Spinal cord (tissue), 10 donors: ENCODE results near the gene AIPL1. TPM values are rescaled to one million over a fixed set of nuclear protein-coding genes. Genes with fewer than 3 reads are reported as not detected.
A peak's percentile ranks its signal among the peaks of the same experiment; 100 is the strongest.

Experiments
- DNase-seq, 6 donors: peaks; one replicate each; pipeline versions ENCODE4 v3.0.0 to v3.0.0-alpha.2; 2013 to 2015; ENCODE audit warnings: low spot score in 6 of 6, low read depth in 4 of 6
- H3K27ac ChIP-seq: one replicate; pipeline ENCODE4 v1.5.1; 2013; ENCODE audit warnings: low read depth, low read length, control low read depth
- H3K27me3 ChIP-seq: one replicate; pipeline ENCODE4 v1.6.1; 2013; ENCODE audit warnings: low read length; ENCODE audit not compliant: control insufficient read depth, insufficient read depth
- H3K36me3 ChIP-seq: one replicate; pipeline ENCODE4 v1.6.1; 2013; ENCODE audit warnings: low read length; ENCODE audit not compliant: control insufficient read depth, insufficient read depth
- H3K4me1 ChIP-seq: one replicate; pipeline ENCODE4 v1.6.1; 2013; ENCODE audit warnings: low read length; ENCODE audit not compliant: control insufficient read depth, insufficient read depth
- H3K4me3 ChIP-seq: one replicate; pipeline ENCODE4 v1.5.1; 2013; ENCODE audit warnings: low read depth, low read length, control low read depth
- H3K9me3 ChIP-seq: one replicate; pipeline ENCODE4 v1.6.1; 2013; ENCODE audit warnings: low read length; ENCODE audit not compliant: control insufficient read depth, insufficient read depth
- WGBS: methylation state at CpG from one replicate; pipeline ENCODE4 v1.1.5; 2013; ENCODE audit warnings: missing lambda C conversion rate; ENCODE audit not compliant: insufficient coverage; 5-methylcytosine and 5-hydroxymethylcytosine counted together
- polyA plus RNA-seq, 2 donors: library from polyadenylated mRNA; unstranded; fragments of 120-200 nt; gene quantifications; one replicate each; pipeline ENCODE4 v1.2.1, GENCODE V29; 2013; ENCODE audit not compliant: insufficient read length in 2 of 2
- total RNA-seq, 2 donors: library from RNA; depleted of rRNA in 1 of 2; stranded (reverse); fragments of 120-200 nt in 1 of 2; fragments of >200 nt in 1 of 2; gene quantifications; one replicate each; pipeline versions ENCODE4 v1.2.3 to v1.2.4, GENCODE V29; 2013 to 2014
- donor health status: healthy.

The AIPL1 gene
- total and polyA plus RNA-seq, 4 donors: 0.14 to 0.22 (median 0.16) TPM; not detected in 1

- H3K27ac ChIP-seq: no peak overlapping the region
- DNase-seq: peak in 1 of 6 donors; percentile 39
- H3K4me3 ChIP-seq: no peak overlapping the region
- 72% methylated on average over 12 of the region's 13 CpGs for WGBS
- peaks cover 5% of the 10 kb centered on the region for H3K9me3 ChIP-seq
- H3K27me3 ChIP-seq: no peaks in the 10 kb centered on the region
- H3K4me1 ChIP-seq: peaks cover 7% of the 10 kb centered on the region
- H3K36me3 ChIP-seq: no peaks in the 10 kb centered on the region
Observed at GRCh38 chr17:6381526-6382465, 53.1 kb downstream of the AIPL1 start.

DNA sequence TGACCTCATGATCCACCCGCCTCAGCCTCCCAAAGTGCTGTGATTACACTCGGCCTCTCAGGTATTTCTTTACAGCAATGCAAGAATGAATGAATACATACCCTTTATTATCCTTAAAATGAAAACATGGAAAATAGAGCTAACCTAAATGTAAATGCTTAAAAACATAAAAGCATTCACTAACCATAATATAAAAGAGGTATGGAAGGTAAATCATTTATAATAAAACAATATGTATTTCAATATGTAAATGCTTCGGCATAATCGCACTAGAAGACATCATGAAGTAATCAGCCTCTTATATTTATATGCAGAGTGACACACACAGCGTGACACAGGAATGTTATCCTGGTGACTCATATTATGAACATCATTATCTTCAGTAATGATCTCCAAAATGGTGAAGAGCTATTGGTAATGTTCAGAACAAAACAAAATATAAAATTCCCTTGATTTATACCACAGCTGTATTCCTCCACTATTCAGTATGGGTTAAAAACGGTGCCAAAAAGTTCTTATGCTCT is 53.9 kb downstream of the AIPL1 start:
- Histone ChIP-seq H3K4me1 (peaks cover 11% of the 10 kb centered on the region), H3K27me3 (no peaks in the 10 kb centered on the region), H3K36me3 (no peaks in the 10 kb centered on the region), H3K4me3 (no peak overlapping the region), H3K27ac (no peak overlapping the region), H3K9me3 (peaks cover 5% of the 10 kb centered on the region)
- WGBS: no CpG with 5 or more reads among the region's 6 CpGs
- DNase-seq: peak in 1 of 6 donors; percentile 37

DNA sequence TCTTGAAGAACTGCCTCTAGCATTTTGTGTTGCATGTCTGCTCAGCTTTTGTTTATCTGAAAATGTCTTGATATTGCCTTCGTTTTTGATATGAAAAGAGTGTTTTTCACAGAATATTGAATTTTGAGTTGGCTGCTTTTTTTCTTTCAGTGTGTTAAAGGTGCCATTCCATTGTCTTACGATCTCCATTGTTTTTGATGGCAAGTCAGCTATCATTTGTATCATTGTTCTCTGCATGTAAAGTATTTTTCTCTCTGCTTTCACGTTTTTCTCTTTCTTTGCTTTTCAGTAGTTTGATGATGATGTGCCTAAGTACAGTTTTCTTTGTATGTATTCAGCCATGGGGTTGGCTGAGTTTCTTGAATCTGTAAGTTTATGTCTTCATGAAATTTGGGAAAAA is 57.0 kb downstream of the AIPL1 start:
- peaks cover 23% of the 10 kb centered on the region for H3K4me1 ChIP-seq
- WGBS: no CpG with 5 or more reads among the region's 3 CpGs
- peaks cover 5% of the 10 kb centered on the region for H3K9me3 ChIP-seq
- H3K4me3 ChIP-seq: no peak overlapping the region
- peaks cover 2% of the 10 kb centered on the region for H3K27me3 ChIP-seq
- no peaks in the 10 kb centered on the region for H3K36me3 ChIP-seq
- DNase-seq: no peak
- H3K27ac ChIP-seq: no peak overlapping the region

DNA sequence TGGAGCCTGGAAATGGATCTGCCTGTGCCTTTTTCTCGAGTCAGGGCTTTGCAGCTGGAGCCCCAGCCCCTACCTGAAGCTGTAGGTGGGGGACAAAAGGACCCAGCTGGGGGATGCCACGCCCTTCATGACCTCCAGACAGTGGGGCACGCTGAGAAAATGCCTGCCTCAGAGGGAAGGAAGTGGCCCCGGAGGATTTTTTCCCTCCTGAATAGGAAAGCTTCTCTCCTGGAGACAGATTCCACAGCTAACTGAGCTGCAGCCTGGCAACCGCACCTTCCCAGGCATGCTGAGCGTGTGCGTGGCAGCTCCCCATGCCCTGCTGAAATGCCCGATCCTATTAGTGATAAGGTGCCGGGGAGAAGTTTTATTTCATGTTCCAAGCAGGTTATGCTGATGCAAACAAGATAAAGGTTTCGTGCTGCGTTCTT is 58.0 kb downstream of the AIPL1 start:
- peaks cover 5% of the 10 kb centered on the region for H3K9me3 ChIP-seq
- H3K36me3 ChIP-seq: no peaks in the 10 kb centered on the region
- no peak overlapping the region for H3K4me3 ChIP-seq
- peak in 2 of 6 donors; percentile 60 to 79 for DNase-seq
- H3K27ac ChIP-seq: no peak overlapping the region
- 15% methylated on average over 9 of the region's 11 CpGs for WGBS
- H3K4me1 ChIP-seq: peaks cover 23% of the 10 kb centered on the region
- H3K27me3 ChIP-seq: peaks cover 2% of the 10 kb centered on the region

- H3K9me3 ChIP-seq: peaks cover 5% of the 10 kb centered on the region
- peak in 2 of 6 donors; percentile 38 to 69 for DNase-seq
- WGBS: 4% methylated on average over 14 of the region's 14 CpGs
- H3K27me3 ChIP-seq: peaks cover 2% of the 10 kb centered on the region
- no peak overlapping the region for H3K27ac ChIP-seq
- H3K36me3 ChIP-seq: no peaks in the 10 kb centered on the region
- peaks cover 23% of the 10 kb centered on the region for H3K4me1 ChIP-seq
- no peak overlapping the region for H3K4me3 ChIP-seq
Observed at GRCh38 chr17:6374761-6375312, 60.1 kb downstream of the AIPL1 start.

GRCh38 chr17:6374271-6374691 is 60.6 kb downstream of the AIPL1 start:
- H3K36me3 ChIP-seq: no peaks in the 10 kb centered on the region
- H3K4me1 ChIP-seq: peaks cover 23% of the 10 kb centered on the region
- WGBS: 0% methylated on average over 1 of the region's 2 CpGs
- no peak for DNase-seq
- no peak overlapping the region for H3K27ac ChIP-seq
- H3K4me3 ChIP-seq: no peak overlapping the region
- peaks cover 2% of the 10 kb centered on the region for H3K27me3 ChIP-seq
- peaks cover 5% of the 10 kb centered on the region for H3K9me3 ChIP-seq

Other genes starting within 250 kb of the AIPL1 start
- 10 to 100 TPM; 12.1 to 13.2 TPM for gene PIMREG, start 9.3 kb upstream of the AIPL1 start, total RNA-seq
- 10 to 100 TPM; 23.0 to 23.7 TPM for gene PIMREG, start 9.3 kb upstream of the AIPL1 start, polyA plus RNA-seq
- gene PITPNM3, start 121.4 kb upstream of the AIPL1 start, total RNA-seq: 10 to 100 TPM in 1 of 2 donors, 1 to 10 TPM in 1; 7.3 to 12.4 TPM
- 10 to 100 TPM; 21.3 to 21.6 TPM for gene PITPNM3, start 121.4 kb upstream of the AIPL1 start, polyA plus RNA-seq
- 10 to 100 TPM; 19.0 to 28.0 TPM for gene KIAA0753, start 205.6 kb upstream of the AIPL1 start, total RNA-seq
- 10 to 100 TPM; 23.2 to 23.8 TPM for gene KIAA0753, start 205.6 kb upstream of the AIPL1 start, polyA plus RNA-seq
- 10 to 100 TPM; 23.6 to 66.7 TPM for gene TXNDC17, start 205.9 kb upstream of the AIPL1 start, total RNA-seq
- 10 to 100 TPM; 67.7 to 71.6 TPM for gene TXNDC17, start 205.9 kb upstream of the AIPL1 start, polyA plus RNA-seq
- gene MED31, start 216.5 kb upstream of the AIPL1 start, total RNA-seq: 10 to 100 TPM; 15.8 to 19.8 TPM
- 10 to 100 TPM; 26.4 to 27.6 TPM for gene MED31, start 216.5 kb upstream of the AIPL1 start, polyA plus RNA-seq
- 1 to 10 TPM; 2.2 to 2.6 TPM for gene C17orf100, start 216.6 kb upstream of the AIPL1 start, total RNA-seq
- gene C17orf100, start 216.6 kb upstream of the AIPL1 start, polyA plus RNA-seq: 10 to 100 TPM; 14.2 to 18.4 TPM